Measurements from ENCODE around the gene ZNF682. TPM values are rescaled to one million over a fixed set of nuclear protein-coding genes. Genes with fewer than 3 reads are reported as not detected.

The ZNF682 gene
- total and polyA plus RNA-seq, 2 experiments from 2014 or later, result 25.1 to 45.1 TPM

GRCh38 chr19:19955208-19955607 lies 84.1 kb downstream of the ZNF682 start:
- no peak for ATAC-seq
- H3K27me3 Mint-ChIP-seq (ENCODE audit: insufficient read depth, low read depth, poor library complexity), result no peaks in the 10 kb centered on the region
- Histone ChIP-seq H3K4me3 (no peak overlapping the region), H3K4me2 (no peak overlapping the region), H3K79me2 (replicated peaks; ENCODE audit: insufficient read depth) (no peaks in the 10 kb centered on the region), H4K20me1 (replicated peaks; ENCODE audit: insufficient read depth) (no peaks in the 10 kb centered on the region), H3K4me1 (ENCODE audit: insufficient read depth) (0 out of 2 replicates have a peak, but pooled peaks cover 4% of the 10 kb centered on the region), H3K36me3 (ENCODE audit: insufficient read depth) (no peaks in the 10 kb centered on the region), H3K27me3 (ENCODE audit: insufficient read depth) (no peaks in the 10 kb centered on the region), H2AFZ (0 out of 2 replicates have a peak overlapping the region, but pooled peaks have one; percentile 28), H3K27ac (ENCODE audit: low read depth) (no peak overlapping the region), H3F3A (replicated peaks; ENCODE audit: low read depth) (0 out of 2 replicates have a peak, but pooled peaks cover 2% of the 10 kb centered on the region), H3K9me2 (ENCODE audit: insufficient read depth) (0 out of 2 replicates have a peak, but pooled peaks cover 3% of the 10 kb centered on the region)
- H3K4me3 Mint-ChIP-seq, result no peak overlapping the region
- H3K27ac Mint-ChIP-seq, result no peak overlapping the region
- no peak for TF ChIP-seq STAT1 (IDR thresholded peaks at IDR 0.05; ENCODE audit: unreplicated experiment)
- no peak for TF ChIP-seq ZNF462 (CRISPR knock-in tag; IDR thresholded peaks at IDR 0.05)
- TF ChIP-seq JUNB (IDR thresholded peaks at IDR 0.05; ENCODE audit: unreplicated experiment), result no peak
- TF ChIP-seq ETS1 (IDR thresholded peaks at IDR 0.05), result no peak
- peaks cover 4% of the 10 kb centered on the region; the same call in 2 of the 3 replicates for H3K4me1 Mint-ChIP-seq
- H3K9me3 Mint-ChIP-seq, result no peaks in the 10 kb centered on the region; the same call in 1 of the 3 replicates
- no peaks in the 10 kb centered on the region for H3K36me3 Mint-ChIP-seq (ENCODE audit: low read depth)
- DNase-seq (ENCODE audit: low spot score), result no peak

Small RNA genes lying within 50 kb of the gene (small RNA-seq; reads per million reads assigned to genes)
- not detected for gene AC006539.3 (ENCODE audit: low replicate concordance)

Other genes starting within 250 kb of the ZNF682 start
- gene ZNF506, start 217.8 kb downstream of the ZNF682 start, total RNA-seq (2014; rRNA removed; shearing (Covaris generic)), result 24.7 and 26.0 TPM in 2 replicates
- gene ZNF506, start 217.8 kb downstream of the ZNF682 start, polyA plus RNA-seq (2016; fragmentation: Nextera tagmentation; extraction: Ambion mirVana), result 30.4 and 42.1 TPM in 2 replicates
- gene ZNF253, start 173.6 kb downstream of the ZNF682 start, total RNA-seq (2014; rRNA removed; shearing (Covaris generic)), result 44.7 and 58.2 TPM in 2 replicates
- 17.6 and 31.4 TPM in 2 replicates for gene ZNF253, start 173.6 kb downstream of the ZNF682 start, polyA plus RNA-seq (2016; fragmentation: Nextera tagmentation; extraction: Ambion mirVana)
- 122 and 123 TPM in 2 replicates for gene ZNF93, start 138.6 kb downstream of the ZNF682 start, total RNA-seq (2014; rRNA removed; shearing (Covaris generic))
- gene ZNF93, start 138.6 kb downstream of the ZNF682 start, polyA plus RNA-seq (2016; fragmentation: Nextera tagmentation; extraction: Ambion mirVana), result 40.5 and 48.6 TPM in 2 replicates
- 101 and 122 TPM in 2 replicates for gene ZNF90, start 38.5 kb upstream of the ZNF682 start, total RNA-seq (2014; rRNA removed; shearing (Covaris generic))
- 99.0 and 102 TPM in 2 replicates for gene ZNF90, start 38.5 kb upstream of the ZNF682 start, polyA plus RNA-seq (2016; fragmentation: Nextera tagmentation; extraction: Ambion mirVana)
- gene ZNF486, start 127.7 kb upstream of the ZNF682 start, total RNA-seq (2014; rRNA removed; shearing (Covaris generic)), result 37.6 and 38.9 TPM in 2 replicates
- 21.2 and 25.4 TPM in 2 replicates for gene ZNF486, start 127.7 kb upstream of the ZNF682 start, polyA plus RNA-seq (2016; fragmentation: Nextera tagmentation; extraction: Ambion mirVana)